Endodermal cell (in vitro differentiated cells): ENCODE measurements around the gene GRIP2. TPM values are rescaled to one million over a fixed set of nuclear protein-coding genes. Genes with fewer than 3 reads are reported as not detected.

Experiments
- DNase-seq: peaks from one replicate; pipeline ENCODE4 v3.0.0-alpha.2; 2017
- H3K27ac ChIP-seq: 2 replicates; pipeline ENCODE4 v1.5.1; 2013; ENCODE audit warnings: mild to moderate bottlenecking, low read depth, low read length, moderate library complexity
- H3K27me3 ChIP-seq: 2 replicates; pipeline ENCODE4 v1.6.1; 2013; ENCODE audit warnings: mild to moderate bottlenecking, low read length, moderate library complexity; ENCODE audit not compliant: insufficient read depth, control insufficient read depth, poor library complexity, severe bottlenecking
- H3K36me3 ChIP-seq: 2 replicates; pipeline ENCODE4 v1.7.0; 2013; ENCODE audit warnings: mild to moderate bottlenecking, low read length, moderate library complexity; ENCODE audit not compliant: control insufficient read depth, insufficient read depth
- H3K4me1 ChIP-seq: one replicate; pipeline ENCODE4 v1.7.0; 2013; ENCODE audit warnings: low read length; ENCODE audit not compliant: control insufficient read depth, insufficient read depth
- H3K4me3 ChIP-seq: 2 replicates; pipeline ENCODE4 v1.5.1; 2013; ENCODE audit warnings: mild to moderate bottlenecking, low read length, moderate library complexity
- H3K9ac ChIP-seq: 2 replicates; pipeline ENCODE4 v1.6.1; 2013; ENCODE audit warnings: mild to moderate bottlenecking, low read length, moderate library complexity; ENCODE audit not compliant: poor library complexity, severe bottlenecking; ENCODE audit errors: extremely low read depth
- H3K9me3 ChIP-seq: 2 replicates; pipeline ENCODE4 v1.6.1; 2013; ENCODE audit warnings: mild to moderate bottlenecking, low read length, moderate library complexity; ENCODE audit not compliant: control insufficient read depth
- H3K27ac Mint-ChIP-seq: 2 replicates; pipeline ENCODE4 v1.8.0; 2020; ENCODE audit warnings: mixed read lengths
- H3K27me3 Mint-ChIP-seq: 2 replicates; pipeline ENCODE4 v1.8.0; 2021; ENCODE audit warnings: mild to moderate bottlenecking, mixed read lengths; ENCODE audit not compliant: insufficient read depth
- H3K36me3 Mint-ChIP-seq: 2 replicates; pipeline ENCODE4 v1.8.0; 2020; ENCODE audit warnings: low read depth, mixed read lengths
- H3K4me1 Mint-ChIP-seq: 2 replicates; pipeline ENCODE4 v1.8.0; 2020; ENCODE audit warnings: mixed read lengths
- H3K4me3 Mint-ChIP-seq: 2 replicates; pipeline ENCODE4 v1.8.0; 2020; ENCODE audit warnings: mild to moderate bottlenecking, moderate library complexity, mixed read lengths
- H3K9me3 Mint-ChIP-seq: 2 replicates; pipeline ENCODE4 v1.8.0; 2020; ENCODE audit warnings: mild to moderate bottlenecking, mixed read lengths
- CTCF ChIP-seq: fragments of 200-600 bp; sonication (generic); conservative IDR thresholded peaks from 2 replicates; pipeline ENCODE4 v1.5.0; 2021; ENCODE audit warnings: antibody characterized with exemption, mild to moderate bottlenecking
- WGBS, 2 experiments: methylation state at CpG; one replicate each; pipeline versions ENCODE4 v1.1.5 to v1.1.7; 2013; ENCODE audit warnings: missing lambda C conversion rate in 2 of 2, mixed read lengths in 1 of 2; ENCODE audit not compliant: insufficient coverage in 1 of 2, insufficient read length in 1 of 2; 5-methylcytosine and 5-hydroxymethylcytosine counted together
- total RNA-seq, 2 donors: library from RNA; stranded (reverse); fragmentation: NEBNext Ultra II Directional in 1 of 2; extraction: Animal tissue kit (Norgen Biotek cat#: 25700) in 1 of 2; gene quantifications; 2 replicates in 1 of 2; 3 replicates in 1 of 2; pipeline ENCODE4 v1.2.1, GENCODE V29; 2021

GRIP2 gene
- total RNA-seq, 2 donors from 2014 or later = 2.0 to 2.2 TPM

- Histone ChIP-seq H3K9ac (no peak overlapping the region), H3K27ac (no peak overlapping the region), H3K4me3 (no peak overlapping the region), H3K27me3 (no peaks in the 10 kb centered on the region), H3K4me1 (no peaks in the 10 kb centered on the region), H3K9me3 (no peaks in the 10 kb centered on the region), H3K36me3 (peaks cover 16% of the 10 kb centered on the region)
- no peaks in the 10 kb centered on the region for H3K9me3 Mint-ChIP-seq
- WGBS, 2 experiments = 92 to 96% methylated on average over 10 to 13 of the region's 13 CpGs
- H3K4me1 Mint-ChIP-seq = peaks cover 7% of the 10 kb centered on the region
- peak overlapping the region; percentile 21 for H3K27ac Mint-ChIP-seq
- H3K36me3 Mint-ChIP-seq = peaks cover 27% of the 10 kb centered on the region
- no peak for DNase-seq
- no peak for TF ChIP-seq CTCF
- no peak overlapping the region for H3K4me3 Mint-ChIP-seq
- H3K27me3 Mint-ChIP-seq = no peaks in the 10 kb centered on the region
These were observed 71.5 kb downstream of the GRIP2 start for GRCh38 chr3:14468621-14468981.

GRCh38 chr3:14467814-14468620, 72.1 kb downstream of the GRIP2 start:
- Histone ChIP-seq H3K4me1 (no peaks in the 10 kb centered on the region), H3K27me3 (no peaks in the 10 kb centered on the region), H3K9ac (no peak overlapping the region), H3K4me3 (no peak overlapping the region), H3K9me3 (no peaks in the 10 kb centered on the region), H3K36me3 (peaks cover 16% of the 10 kb centered on the region), H3K27ac (no peak overlapping the region)
- DNase-seq = peak; percentile 78
- peaks cover 21% of the 10 kb centered on the region for H3K36me3 Mint-ChIP-seq
- H3K27ac Mint-ChIP-seq = peak overlapping the region; percentile 21
- H3K4me1 Mint-ChIP-seq = peaks cover 13% of the 10 kb centered on the region
- peak; percentile 91 for TF ChIP-seq CTCF
- H3K4me3 Mint-ChIP-seq = no peak overlapping the region
- no peaks in the 10 kb centered on the region for H3K9me3 Mint-ChIP-seq
- WGBS, 2 experiments = 73 to 76% methylated on average over 3 to 14 of the region's 15 CpGs
- H3K27me3 Mint-ChIP-seq = no peaks in the 10 kb centered on the region

- no peak overlapping the region for H3K27ac Mint-ChIP-seq
These were observed 73.8 kb downstream of the GRIP2 start for GRCh38 chr3:14466179-14466903.

More at GRCh38 chr3:14466179-14466903, 73.8 kb downstream of the GRIP2 start:
- H3K36me3 ChIP-seq = peaks cover 5% of the 10 kb centered on the region
- Mint-ChIP-seq H3K4me3 (no peak overlapping the region), H3K9me3 (no peaks in the 10 kb centered on the region), H3K4me1 (peaks cover 30% of the 10 kb centered on the region), H3K36me3 (peaks cover 11% of the 10 kb centered on the region), H3K27me3 (no peaks in the 10 kb centered on the region)
- peaks cover 5% of the 10 kb centered on the region for H3K4me1 ChIP-seq
- no peak overlapping the region for H3K4me3 ChIP-seq
- 93 to 99% methylated on average over 12 to 23 of the region's 23 CpGs for WGBS, 2 experiments
- H3K27me3 ChIP-seq = no peaks in the 10 kb centered on the region
- H3K9me3 ChIP-seq = no peaks in the 10 kb centered on the region
- no peak overlapping the region for H3K9ac ChIP-seq
- TF ChIP-seq CTCF = no peak
- no peak for DNase-seq
- no peak overlapping the region for H3K27ac ChIP-seq
